RWPE2 (cell line): ENCODE measurements around the gene CLEC12A.

Source experiments
- ATAC-seq: fragments of 200-7000 bp; cut with Tn5 transposase; 3 replicates; pipeline ENCODE4 v1.9.1; 2021; ENCODE audit warnings: low read depth
- DNase-seq: peaks from one replicate; pipeline ENCODE4 v3.0.0-alpha.2; 2020; ENCODE audit warnings: low spot score
- H3K27ac ChIP-seq: fragments of 450-650 bp; 2 replicates; pipeline ENCODE4 v1.5.1; 2017; ENCODE audit warnings: mild to moderate bottlenecking; ENCODE audit not compliant: poor library complexity, severe bottlenecking
- H3K27me3 ChIP-seq: fragments of 250-450 bp; sonication (Bioruptor Pico); 2 replicates; pipeline ENCODE4 v1.5.1; 2021; ENCODE audit warnings: mild to moderate bottlenecking, moderate library complexity; ENCODE audit not compliant: insufficient read depth, poor library complexity, severe bottlenecking
- H3K36me3 ChIP-seq: fragments of 250-450 bp; sonication (Bioruptor Pico); 2 replicates; pipeline ENCODE4 v1.5.1; 2020; ENCODE audit warnings: low read depth, mild to moderate bottlenecking, moderate library complexity
- H3K4me1 ChIP-seq: fragments of 250-450 bp; sonication (Bioruptor Pico); 2 replicates; pipeline ENCODE4 v1.5.1; 2021; ENCODE audit warnings: mild to moderate bottlenecking, moderate library complexity; ENCODE audit not compliant: insufficient read depth, poor library complexity, severe bottlenecking
- H3K4me3 ChIP-seq: fragments of 250-450 bp; sonication (Bioruptor Pico); 2 replicates; pipeline ENCODE4 v1.5.1; 2021; ENCODE audit warnings: mild to moderate bottlenecking, moderate library complexity; ENCODE audit not compliant: severe bottlenecking
- H3K9me3 ChIP-seq: fragments of 250-450 bp; sonication (Bioruptor Pico); 2 replicates; pipeline ENCODE4 v1.5.1; 2021; ENCODE audit warnings: mild to moderate bottlenecking, moderate library complexity; ENCODE audit not compliant: severe bottlenecking
- TF ChIP-seq, protein P1 (sequence below): fragments of 450-650 bp; IDR thresholded peaks from one replicate; pipeline ENCODE4 v1.5.1; 2017; ENCODE audit warnings: mild to moderate bottlenecking, moderate library complexity; ENCODE audit not compliant: poor library complexity, severe bottlenecking

The CLEC12A gene

DNA sequence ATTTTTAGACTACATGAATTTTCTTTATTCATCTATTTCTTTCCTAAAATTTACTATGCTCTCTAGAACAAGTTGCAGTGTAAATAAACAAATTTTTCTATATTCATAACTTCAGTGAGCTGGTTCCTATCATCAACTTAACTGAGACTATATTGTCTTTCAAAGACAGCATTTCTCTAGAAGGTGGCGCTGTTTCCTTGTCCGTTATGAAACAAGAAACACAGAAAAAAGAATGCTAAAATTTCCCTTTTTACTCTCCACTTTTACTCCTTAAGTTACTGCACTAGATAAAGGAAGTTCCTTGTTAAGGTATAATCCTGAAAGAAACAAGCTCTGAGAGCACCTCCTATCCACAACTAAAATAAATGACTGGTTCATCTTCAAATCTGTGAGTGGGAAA is 30.8 kb upstream of the CLEC12A start:
- Histone ChIP-seq H3K4me1 (no peaks in the 10 kb centered on the region), H3K4me3 (no peak overlapping the region), H3K27ac (no peak overlapping the region), H3K36me3 (no peaks in the 10 kb centered on the region), H3K9me3 (no peaks in the 10 kb centered on the region), H3K27me3 (no peaks in the 10 kb centered on the region)
- TF ChIP-seq, protein P1, sequence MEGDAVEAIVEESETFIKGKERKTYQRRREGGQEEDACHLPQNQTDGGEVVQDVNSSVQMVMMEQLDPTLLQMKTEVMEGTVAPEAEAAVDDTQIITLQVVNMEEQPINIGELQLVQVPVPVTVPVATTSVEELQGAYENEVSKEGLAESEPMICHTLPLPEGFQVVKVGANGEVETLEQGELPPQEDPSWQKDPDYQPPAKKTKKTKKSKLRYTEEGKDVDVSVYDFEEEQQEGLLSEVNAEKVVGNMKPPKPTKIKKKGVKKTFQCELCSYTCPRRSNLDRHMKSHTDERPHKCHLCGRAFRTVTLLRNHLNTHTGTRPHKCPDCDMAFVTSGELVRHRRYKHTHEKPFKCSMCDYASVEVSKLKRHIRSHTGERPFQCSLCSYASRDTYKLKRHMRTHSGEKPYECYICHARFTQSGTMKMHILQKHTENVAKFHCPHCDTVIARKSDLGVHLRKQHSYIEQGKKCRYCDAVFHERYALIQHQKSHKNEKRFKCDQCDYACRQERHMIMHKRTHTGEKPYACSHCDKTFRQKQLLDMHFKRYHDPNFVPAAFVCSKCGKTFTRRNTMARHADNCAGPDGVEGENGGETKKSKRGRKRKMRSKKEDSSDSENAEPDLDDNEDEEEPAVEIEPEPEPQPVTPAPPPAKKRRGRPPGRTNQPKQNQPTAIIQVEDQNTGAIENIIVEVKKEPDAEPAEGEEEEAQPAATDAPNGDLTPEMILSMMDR: no peak
- no peak for ATAC-seq
- no peak for DNase-seq

DNA sequence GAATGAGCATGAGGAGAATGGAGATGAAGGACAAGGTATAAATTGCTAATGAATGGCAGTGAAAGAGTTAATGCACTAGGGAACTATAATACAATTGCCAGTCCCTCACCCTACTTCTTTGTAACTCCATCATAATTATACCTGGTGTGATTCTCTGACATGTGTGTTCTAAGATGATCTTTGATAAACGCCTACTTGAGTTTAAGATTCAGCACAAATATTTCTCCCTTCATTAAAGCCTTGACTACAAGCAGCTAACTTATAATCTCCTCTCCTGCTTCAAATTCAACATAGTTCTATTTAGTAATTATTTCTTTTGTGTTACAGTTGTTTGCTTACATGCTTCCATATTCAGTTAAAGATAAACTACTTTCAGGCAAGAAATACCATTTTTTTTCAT is 29.4 kb upstream of the CLEC12A start:
- DNase-seq (no peak), ATAC-seq (no peak)
- TF ChIP-seq, protein P1: no peak

DNA sequence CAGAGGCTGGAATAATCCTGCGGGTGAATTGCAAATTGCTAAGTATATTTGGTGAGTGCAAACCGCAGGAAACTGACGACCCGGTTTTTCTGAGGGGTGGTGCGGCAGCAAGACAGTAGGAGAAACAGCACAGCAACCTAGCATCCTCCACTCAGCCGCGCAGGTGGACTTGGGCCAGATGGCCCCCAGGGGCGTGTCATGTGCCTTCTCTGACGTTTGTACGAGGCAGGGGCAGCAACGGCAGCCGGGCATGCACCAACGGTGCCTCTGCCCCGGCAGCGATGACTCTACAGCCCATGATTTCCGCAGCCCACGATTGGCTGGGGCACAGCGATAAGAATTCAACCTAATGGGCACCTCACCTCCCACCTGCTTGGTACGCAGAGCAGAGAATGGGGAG is 28.0 kb upstream of the CLEC12A start:
- TF ChIP-seq, protein P1: no peak
- DNase-seq (no peak), ATAC-seq (no peak)
- Histone ChIP-seq H3K4me3 (no peak overlapping the region), H3K27me3 (no peaks in the 10 kb centered on the region), H3K9me3 (no peaks in the 10 kb centered on the region), H3K4me1 (no peaks in the 10 kb centered on the region), H3K36me3 (no peaks in the 10 kb centered on the region), H3K27ac (no peak overlapping the region)

More for the DNA sequence above, 29.4 kb upstream of the CLEC12A start:
- H3K27ac ChIP-seq: no peak overlapping the region
- no peaks in the 10 kb centered on the region for H3K9me3 ChIP-seq
- no peaks in the 10 kb centered on the region for H3K36me3 ChIP-seq
- no peaks in the 10 kb centered on the region for H3K27me3 ChIP-seq
- no peaks in the 10 kb centered on the region for H3K4me1 ChIP-seq
- no peak overlapping the region for H3K4me3 ChIP-seq

DNA sequence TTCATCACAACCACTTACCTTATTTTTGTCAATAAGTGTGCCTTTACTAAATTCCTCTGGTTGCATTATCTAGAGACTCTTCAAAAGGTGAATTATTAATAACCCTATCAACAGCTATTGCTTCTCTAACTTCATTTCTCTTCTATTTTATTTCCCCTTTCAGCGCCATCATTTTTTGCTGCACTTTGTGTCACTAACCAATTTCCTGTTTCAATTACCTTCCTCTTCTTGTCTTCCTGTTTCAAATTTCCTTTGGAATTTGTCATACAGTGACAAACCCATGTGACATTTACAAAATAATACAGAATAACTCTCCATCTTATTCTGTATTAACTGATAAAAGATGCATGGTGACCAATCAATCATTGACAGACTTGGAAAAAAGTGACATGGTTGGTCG is 26.8 kb upstream of the CLEC12A start:
- Histone ChIP-seq H3K4me1 (no peaks in the 10 kb centered on the region), H3K4me3 (no peak overlapping the region), H3K27me3 (no peaks in the 10 kb centered on the region), H3K27ac (no peak overlapping the region), H3K36me3 (no peaks in the 10 kb centered on the region), H3K9me3 (no peaks in the 10 kb centered on the region)
- TF ChIP-seq, protein P1: no peak
- DNase-seq (no peak), ATAC-seq (no peak)

DNA sequence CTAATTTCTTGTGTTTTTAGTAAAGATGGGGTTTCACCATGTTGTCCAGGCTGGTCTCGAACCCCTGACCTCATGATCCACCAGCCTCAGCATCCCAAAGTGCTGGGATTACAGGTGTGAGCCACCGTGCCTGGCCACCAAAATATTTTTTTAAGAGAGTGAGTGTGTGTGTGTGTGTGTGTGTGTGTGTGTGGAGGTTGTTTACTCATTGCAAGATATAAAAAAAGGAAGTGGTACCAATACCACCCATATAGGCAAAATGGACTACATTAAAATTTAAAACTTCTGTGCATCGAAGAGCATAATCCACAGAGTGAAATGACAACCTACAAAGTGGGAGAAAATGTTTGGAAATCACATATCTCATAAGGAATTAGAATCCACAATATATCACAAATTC is 23.5 kb upstream of the CLEC12A start:
- ATAC-seq (no peak), DNase-seq (no peak)
- Histone ChIP-seq H3K36me3 (no peaks in the 10 kb centered on the region), H3K4me1 (no peaks in the 10 kb centered on the region), H3K4me3 (no peak overlapping the region), H3K27me3 (no peaks in the 10 kb centered on the region), H3K9me3 (no peaks in the 10 kb centered on the region), H3K27ac (no peak overlapping the region)
- TF ChIP-seq, protein P1: no peak
